PC-3 (cell line): Measurements from ENCODE around the gene PTPRD.

Experiments used
- EZH2 ChIP-seq: fragments of 300-600 bp; sonication (generic); IDR thresholded peaks from one replicate; pipeline ENCODE4 v1.6.1; 2017; ENCODE audit warnings: antibody characterized with exemption, mild to moderate bottlenecking, low read length; ENCODE audit not compliant: unreplicated experiment
- EZH2phosphoT487 ChIP-seq: fragments of 300-600 bp; sonication (generic); IDR thresholded peaks from 2 replicates; pipeline ENCODE4 v1.6.1; 2018; ENCODE audit warnings: mild to moderate bottlenecking, antibody characterized with exemption, low read length, borderline replicate concordance
- TF ChIP-seq, protein P1 (sequence below): fragments of 300-600 bp; sonication (generic); conservative IDR thresholded peaks from 2 replicates; pipeline ENCODE4 v1.5.1; 2017; ENCODE audit warnings: antibody characterized with exemption, low read depth, mild to moderate bottlenecking, low read length

DNA sequence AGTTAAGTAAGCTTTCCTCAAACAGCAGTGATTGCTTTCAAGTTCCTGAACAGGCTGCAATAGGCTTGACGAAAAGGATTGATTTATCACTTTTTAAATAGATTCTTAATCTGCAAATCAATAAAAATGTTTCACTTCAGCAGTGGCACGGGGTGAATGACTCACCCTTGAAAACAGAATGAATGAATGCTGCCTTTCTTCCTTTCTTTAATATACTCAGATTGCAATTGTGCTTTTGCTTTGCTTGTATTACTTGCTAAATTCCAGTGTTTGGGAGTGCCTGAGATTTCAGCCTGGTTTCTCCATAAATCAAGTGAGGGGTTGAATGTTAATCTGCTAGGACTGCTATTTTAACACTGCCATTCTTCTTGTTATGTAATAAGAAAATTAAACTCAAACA, 1293.8 kb downstream of the PTPRD start:
- TF ChIP-seq, protein P1, sequence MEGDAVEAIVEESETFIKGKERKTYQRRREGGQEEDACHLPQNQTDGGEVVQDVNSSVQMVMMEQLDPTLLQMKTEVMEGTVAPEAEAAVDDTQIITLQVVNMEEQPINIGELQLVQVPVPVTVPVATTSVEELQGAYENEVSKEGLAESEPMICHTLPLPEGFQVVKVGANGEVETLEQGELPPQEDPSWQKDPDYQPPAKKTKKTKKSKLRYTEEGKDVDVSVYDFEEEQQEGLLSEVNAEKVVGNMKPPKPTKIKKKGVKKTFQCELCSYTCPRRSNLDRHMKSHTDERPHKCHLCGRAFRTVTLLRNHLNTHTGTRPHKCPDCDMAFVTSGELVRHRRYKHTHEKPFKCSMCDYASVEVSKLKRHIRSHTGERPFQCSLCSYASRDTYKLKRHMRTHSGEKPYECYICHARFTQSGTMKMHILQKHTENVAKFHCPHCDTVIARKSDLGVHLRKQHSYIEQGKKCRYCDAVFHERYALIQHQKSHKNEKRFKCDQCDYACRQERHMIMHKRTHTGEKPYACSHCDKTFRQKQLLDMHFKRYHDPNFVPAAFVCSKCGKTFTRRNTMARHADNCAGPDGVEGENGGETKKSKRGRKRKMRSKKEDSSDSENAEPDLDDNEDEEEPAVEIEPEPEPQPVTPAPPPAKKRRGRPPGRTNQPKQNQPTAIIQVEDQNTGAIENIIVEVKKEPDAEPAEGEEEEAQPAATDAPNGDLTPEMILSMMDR = no peak
- no peak for TF ChIP-seq EZH2
- TF ChIP-seq EZH2phosphoT487 = no peak
